Measurements from ENCODE around the gene GSE1. TPM values are rescaled to one million over a fixed set of nuclear protein-coding genes. Genes with fewer than 3 reads are reported as not detected.

Gene GSE1
- total and polyA plus RNA-seq, 11 donors, result 18.1 to 48.4 (median 37.1) TPM

GRCh38 chr16:85592700-85593493 is 20.2 kb upstream of the GSE1 start:
- ATAC-seq (peak in 1 of 4 donors; percentile 41), DNase-seq (no peak)
- H3K27me3 ChIP-seq, result no peaks in the 10 kb centered on the region
- 86 to 92% (median 89%) methylated on average over 6 to 12 of the region's 12 CpGs for WGBS, 4 donors
- intact Hi-C loops (cut with DNase I), result no loop called here
- peak overlapping the region in 1 of 12 donors; percentile 50 for H3K27ac ChIP-seq
- peaks cover 0 to 12% (median 3%) of the 10 kb centered on the region in 12 donors for H3K4me1 ChIP-seq
- H3K36me3 ChIP-seq, result no peaks in the 10 kb centered on the region
- no peak overlapping the region for H3K4me3 ChIP-seq
- H3K9me3 ChIP-seq, result no peaks in the 10 kb centered on the region
- TF ChIP-seq POLR2A (IDR thresholded peaks at IDR 0.05), result no peak
- TF ChIP-seq CTCF (IDR thresholded peaks at IDR 0.05), result no peak

- TF ChIP-seq CTCF (IDR thresholded peaks at IDR 0.05), result no peak
- no peak for TF ChIP-seq POLR2A (IDR thresholded peaks at IDR 0.05)
- H3K9me3 ChIP-seq, result no peaks in the 10 kb centered on the region
- ATAC-seq (no peak), DNase-seq (no peak)
- peaks cover 0 to 5% (median under 1%) of the 10 kb centered on the region in 12 donors for H3K4me1 ChIP-seq
- no peaks in the 10 kb centered on the region for H3K36me3 ChIP-seq
- intact Hi-C loops (cut with DNase I), result no loop called here
- 80 to 90% (median 83%) methylated on average over 17 to 21 of the region's 21 CpGs for WGBS, 4 donors
- no peaks in the 10 kb centered on the region for H3K27me3 ChIP-seq
- no peak overlapping the region for H3K4me3 ChIP-seq
- H3K27ac ChIP-seq, result peak overlapping the region in 1 of 12 donors; percentile 50
Measured at GRCh38 chr16:85593494-85594221, 19.5 kb upstream of the GSE1 start.

GRCh38 chr16:85594273-85594977 is 18.7 kb upstream of the GSE1 start:
- TF ChIP-seq POLR2A (IDR thresholded peaks at IDR 0.05), result no peak
- TF ChIP-seq CTCF (IDR thresholded peaks at IDR 0.05), result no peak
- Histone ChIP-seq H3K9me3 (no peaks in the 10 kb centered on the region), H3K36me3 (no peaks in the 10 kb centered on the region), H3K27ac (peak overlapping the region in 1 of 12 donors; percentile 3), H3K4me3 (no peak overlapping the region), H3K4me1 (peaks cover 0 to 4% (median 0%) of the 10 kb centered on the region in 12 donors), H3K27me3 (no peaks in the 10 kb centered on the region)
- intact Hi-C loops (cut with DNase I), result no loop called here
- WGBS, 4 donors, result 87 to 89% (median 88%) methylated on average over 21 to 24 of the region's 24 CpGs
- ATAC-seq (no peak), DNase-seq (no peak)
